IgD-negative memory B cell (primary cell): Measurements from ENCODE around the gene RETREG1. TPM values are rescaled to one million over a fixed set of nuclear protein-coding genes. Genes with fewer than 3 reads are reported as not detected.
A peak's percentile ranks its signal among the peaks of the same experiment; 100 is the strongest.
"Not testable (repeated sequence)": the region's sequence is repeated elsewhere in the genome, so short reads cannot be mapped to it uniquely, and the experiment has no call there.

ENCODE experiments used
- H3K27ac Mint-ChIP-seq, 3 donors: one replicate each; pipeline ENCODE4 v1.8.0; 2020 to 2022; ENCODE audit warnings: mild to moderate bottlenecking in 3 of 3, mixed read lengths in 3 of 3, moderate library complexity in 1 of 3
- H3K27me3 Mint-ChIP-seq: one replicate; pipeline ENCODE4 v1.8.0; 2021; ENCODE audit warnings: mixed read lengths
- H3K36me3 Mint-ChIP-seq: one replicate; pipeline ENCODE4 v1.8.0; 2020; ENCODE audit warnings: mild to moderate bottlenecking, mixed read lengths
- H3K4me1 Mint-ChIP-seq, 3 donors: one replicate each; pipeline ENCODE4 v1.8.0; 2020 to 2022; ENCODE audit warnings: mixed read lengths in 3 of 3, mild to moderate bottlenecking in 1 of 3
- H3K4me3 Mint-ChIP-seq, 4 donors: one replicate each; pipeline ENCODE4 v1.8.0; 2020 to 2022; ENCODE audit warnings: mild to moderate bottlenecking in 4 of 4, mixed read lengths in 4 of 4, moderate library complexity in 3 of 4
- H3K9me3 Mint-ChIP-seq, 3 donors: one replicate each; pipeline ENCODE4 v1.8.0; 2020 to 2021; ENCODE audit warnings: mixed read lengths in 3 of 3, mild to moderate bottlenecking in 1 of 3
- polyA plus RNA-seq: library from polyadenylated mRNA; unstranded; fragments of 300-500 nt; fragmentation: Illumina TruSeq; gene quantifications from one replicate; pipeline ENCODE4 v1.2.3, GENCODE V29; 2021

RETREG1 gene
- polyA plus RNA-seq, 1 donor from 2014 or later = 9.3 TPM

DNA sequence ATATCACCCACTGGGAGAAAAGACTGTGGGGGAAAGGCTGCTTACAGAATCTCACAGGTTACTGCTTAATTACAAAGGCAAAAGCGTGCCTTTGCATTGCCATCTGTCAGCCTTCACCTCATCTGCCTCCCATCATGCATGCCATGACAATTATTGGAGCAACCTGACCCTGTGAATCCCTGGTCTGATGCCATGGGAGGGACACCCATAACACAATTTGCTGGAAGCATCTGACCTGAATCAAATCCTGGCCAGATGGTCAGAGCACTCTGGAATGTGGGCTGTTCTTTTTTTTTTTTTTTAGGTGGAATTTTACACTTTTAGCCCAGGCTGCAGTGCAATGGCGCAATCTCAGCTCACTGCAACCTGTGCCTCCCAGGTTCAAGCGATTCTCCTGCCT, 11.6 kb upstream of the RETREG1 start:
- Mint-ChIP-seq H3K4me1 (peaks cover 6 to 37% (median 12%) of the 10 kb centered on the region in 3 donors), H3K4me3 (no peak overlapping the region), H3K36me3 (no peaks in the 10 kb centered on the region), H3K9me3 (no peaks in the 10 kb centered on the region), H3K27ac (no peak overlapping the region), H3K27me3 (peaks cover 4% of the 10 kb centered on the region)

DNA sequence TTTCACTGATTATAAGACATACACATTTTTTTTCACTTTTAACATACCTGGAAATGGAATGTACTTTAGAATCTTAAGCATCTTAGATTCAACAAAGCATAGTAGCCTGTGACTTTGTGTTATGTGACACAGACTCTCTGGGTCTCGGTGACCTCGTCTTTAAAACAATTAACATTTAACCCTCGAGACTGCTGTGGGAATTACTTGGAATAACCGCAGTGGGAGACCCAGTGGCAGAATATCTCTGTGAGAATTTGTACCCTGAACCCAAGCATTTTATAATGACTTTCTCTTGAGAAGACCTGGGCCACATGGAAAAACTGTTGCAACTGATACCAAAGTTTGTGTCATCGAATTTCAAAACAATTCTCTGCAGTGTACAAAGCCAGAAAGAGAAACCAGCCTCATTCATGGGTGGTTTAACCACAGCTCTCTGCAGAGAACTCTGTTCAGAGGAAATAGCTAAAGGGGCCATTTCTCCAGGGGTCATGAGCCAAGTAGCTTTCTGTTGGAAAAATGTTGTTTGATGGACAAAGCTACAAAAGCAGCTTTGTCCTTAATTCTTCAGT, 10.0 kb upstream of the RETREG1 start:
- Mint-ChIP-seq H3K4me3 (no peak overlapping the region), H3K9me3 (no peaks in the 10 kb centered on the region), H3K27me3 (peaks cover 4% of the 10 kb centered on the region), H3K36me3 (no peaks in the 10 kb centered on the region), H3K27ac (peak overlapping the region in 1 of 3 donors; percentile 25), H3K4me1 (peaks cover 6 to 40% (median 12%) of the 10 kb centered on the region in 3 donors)

DNA sequence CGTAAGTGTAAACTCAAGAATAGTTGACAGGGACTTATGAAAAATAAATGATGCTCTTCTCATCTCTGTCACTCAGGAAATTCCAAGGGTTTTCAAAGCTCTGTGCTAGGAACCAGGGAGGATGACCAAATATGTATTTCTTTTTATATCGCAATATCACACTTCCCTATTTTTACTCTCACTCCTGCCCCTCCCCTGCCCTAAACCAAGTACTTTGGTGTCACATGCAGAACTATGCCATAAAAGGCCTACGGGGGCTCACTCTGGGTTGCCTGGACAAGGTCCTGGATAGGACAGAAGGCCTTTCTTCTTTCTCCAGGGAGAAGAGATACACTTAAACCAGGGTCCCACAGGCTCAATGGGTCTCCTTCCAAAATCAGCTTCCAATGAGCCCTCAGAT, 8.3 kb upstream of the RETREG1 start:
- H3K9me3 Mint-ChIP-seq = no peaks in the 10 kb centered on the region

DNA sequence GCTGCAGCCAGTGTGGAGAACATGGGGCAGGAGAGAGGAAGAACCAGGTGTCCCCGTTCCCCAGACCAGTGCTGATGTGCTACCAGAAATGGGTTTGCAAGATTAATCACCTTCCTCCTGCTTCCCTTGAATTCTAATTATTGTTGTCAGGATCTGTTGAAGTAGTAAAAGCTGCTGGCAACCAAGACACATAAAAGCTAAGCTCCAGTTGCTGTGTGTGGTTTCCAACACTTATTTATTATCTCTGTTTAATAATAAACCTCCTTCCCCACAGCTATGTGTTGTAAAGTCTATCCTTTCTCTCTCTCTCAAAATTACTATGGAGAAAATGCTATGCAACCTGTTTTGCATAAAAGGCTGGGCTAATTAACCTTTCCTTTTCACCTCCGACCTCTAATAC, 2.3 kb upstream of the RETREG1 start:
- no peak overlapping the region for H3K27ac Mint-ChIP-seq
- no peaks in the 10 kb centered on the region for H3K36me3 Mint-ChIP-seq
- H3K4me1 Mint-ChIP-seq = peaks cover 5 to 21% (median 6%) of the 10 kb centered on the region in 3 donors
- H3K27me3 Mint-ChIP-seq = peaks cover 4% of the 10 kb centered on the region
- H3K9me3 Mint-ChIP-seq = no peaks in the 10 kb centered on the region
- H3K4me3 Mint-ChIP-seq = no peak overlapping the region

More for the DNA sequence above, 8.3 kb upstream of the RETREG1 start:
- H3K27ac Mint-ChIP-seq = no peak overlapping the region
- no peaks in the 10 kb centered on the region for H3K36me3 Mint-ChIP-seq
- H3K27me3 Mint-ChIP-seq = peaks cover 4% of the 10 kb centered on the region
- no peak overlapping the region for H3K4me3 Mint-ChIP-seq
- peaks cover 6 to 34% (median 12%) of the 10 kb centered on the region in 3 donors for H3K4me1 Mint-ChIP-seq

DNA sequence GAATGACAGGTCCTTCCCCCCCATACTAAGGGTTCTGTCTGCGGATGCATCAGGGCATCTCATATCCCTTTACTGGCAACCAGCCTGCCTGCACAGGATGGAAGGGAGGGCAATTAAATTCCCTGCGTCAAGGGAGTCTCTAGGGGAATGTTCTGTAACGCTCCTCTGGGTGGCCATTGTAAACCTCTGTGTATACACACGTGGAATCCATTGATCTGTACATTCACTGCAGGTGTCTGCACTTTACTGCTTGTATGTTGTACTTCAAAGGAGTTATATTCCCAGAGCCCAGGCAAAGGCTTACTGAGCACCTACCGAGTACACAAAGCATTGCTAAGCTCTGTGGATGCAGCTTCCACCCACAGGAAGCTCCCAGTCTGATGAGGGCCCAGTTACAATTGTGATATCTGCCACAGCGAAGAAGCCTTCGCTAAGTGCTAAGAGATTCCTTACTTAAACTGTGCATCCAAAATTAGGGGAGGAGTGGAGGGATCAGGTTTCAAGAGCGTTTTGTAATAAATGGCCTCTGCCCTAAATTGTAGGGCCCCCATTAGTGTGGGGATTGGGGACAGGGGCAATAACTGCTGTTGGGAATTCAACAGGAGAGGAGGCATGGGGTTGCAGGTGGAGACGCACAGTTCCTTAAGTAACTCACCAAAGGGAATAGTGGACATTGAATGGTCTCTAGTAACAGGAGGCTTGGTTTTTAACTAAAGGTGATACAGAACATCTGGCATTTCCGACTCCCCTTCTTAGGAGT, 1.5 kb upstream of the RETREG1 start:
- H3K36me3 Mint-ChIP-seq = no peaks in the 10 kb centered on the region
- H3K4me3 Mint-ChIP-seq = no peak overlapping the region
- no peak overlapping the region for H3K27ac Mint-ChIP-seq
- H3K9me3 Mint-ChIP-seq = no peaks in the 10 kb centered on the region
- H3K4me1 Mint-ChIP-seq = peaks cover 5 to 22% (median 6%) of the 10 kb centered on the region in 3 donors
- H3K27me3 Mint-ChIP-seq = peaks cover 4% of the 10 kb centered on the region

DNA sequence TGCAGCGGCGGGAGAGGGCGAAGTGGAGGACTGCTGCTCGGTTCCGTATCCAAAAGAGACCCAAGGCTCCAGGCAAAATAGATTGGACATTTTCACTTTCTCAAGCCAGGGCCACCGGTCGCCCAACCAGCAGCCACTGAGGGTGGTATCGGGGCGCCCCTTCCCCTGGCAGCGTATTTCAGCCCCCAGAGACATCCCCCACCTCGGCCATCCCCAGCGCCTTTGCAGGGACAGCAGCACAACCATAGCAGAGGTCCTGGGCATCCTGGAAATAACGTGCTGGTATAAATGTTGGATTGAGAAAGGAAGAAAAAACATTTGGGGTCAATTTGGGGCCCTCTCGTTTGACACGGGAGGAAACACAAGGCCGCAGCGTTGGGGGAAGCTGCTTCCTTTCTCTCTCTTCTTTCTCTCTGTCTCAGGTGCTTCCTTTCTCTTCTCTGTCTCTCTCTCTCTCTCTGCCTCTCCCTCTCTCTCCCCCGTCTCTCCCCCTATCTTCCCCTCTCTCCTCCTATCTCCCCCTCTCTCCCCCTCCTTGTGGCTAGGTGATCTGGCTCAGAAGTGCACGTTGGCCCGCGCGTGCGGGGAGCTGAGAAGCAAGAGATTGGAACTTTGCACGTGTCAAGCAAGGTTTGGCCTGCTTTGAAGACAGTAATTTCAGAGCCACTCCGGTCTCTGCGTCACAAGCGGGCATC, 624 bp upstream of the RETREG1 start:
- no peak overlapping the region for H3K4me3 Mint-ChIP-seq
- no peak overlapping the region for H3K27ac Mint-ChIP-seq
- no peaks in the 10 kb centered on the region for H3K36me3 Mint-ChIP-seq
- H3K4me1 Mint-ChIP-seq = peaks cover 5 to 19% (median 7%) of the 10 kb centered on the region in 3 donors
- H3K27me3 Mint-ChIP-seq = peaks cover 4% of the 10 kb centered on the region
- H3K9me3 Mint-ChIP-seq = no peaks in the 10 kb centered on the region

DNA sequence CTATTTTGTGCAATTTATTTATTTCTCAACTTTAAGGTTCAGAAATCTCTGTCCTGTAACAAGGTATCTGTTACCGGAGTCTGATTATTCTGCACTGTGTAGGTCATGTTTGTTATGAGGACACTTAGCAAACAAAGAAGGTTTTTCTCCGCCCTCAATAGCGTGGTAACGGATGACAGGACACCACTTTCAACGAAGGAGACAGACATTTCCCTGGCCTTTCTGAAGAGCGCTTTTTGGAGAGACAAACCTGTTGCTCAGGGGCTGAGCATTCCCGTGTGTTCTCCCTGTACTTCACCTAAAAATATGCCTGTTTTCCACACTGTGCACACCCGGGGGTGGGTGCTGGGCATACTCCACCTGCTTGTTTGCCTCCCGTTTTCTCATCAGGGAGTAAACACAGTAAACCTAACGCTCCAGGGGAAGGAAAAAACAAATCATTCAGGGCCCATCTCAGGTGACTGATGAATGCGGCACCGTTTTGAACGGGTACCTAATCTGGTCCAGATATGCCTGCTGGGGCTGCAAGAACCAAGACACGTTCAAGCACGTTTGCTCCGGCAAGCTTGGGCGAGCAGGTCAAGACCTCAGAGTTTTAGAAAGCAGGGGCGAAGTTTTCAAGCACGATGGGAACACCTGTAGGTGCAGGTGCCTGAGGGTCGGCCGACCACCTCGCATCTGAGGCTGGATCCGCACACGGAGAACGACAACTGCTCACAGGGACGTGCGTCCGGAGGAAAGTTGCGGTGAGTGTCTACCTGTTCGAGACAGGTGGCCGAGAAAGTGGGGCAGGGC, 859 bp downstream of the RETREG1 start:
- peaks cover 5 to 28% (median 7%) of the 10 kb centered on the region in 3 donors for H3K4me1 Mint-ChIP-seq
- peak overlapping the region; percentile 87 to 96 (median 92) for H3K4me3 Mint-ChIP-seq
- peaks cover 4% of the 10 kb centered on the region for H3K27me3 Mint-ChIP-seq
- no peaks in the 10 kb centered on the region for H3K36me3 Mint-ChIP-seq
- H3K27ac Mint-ChIP-seq = peak overlapping the region in 1 of 3 donors; percentile 86
- peaks cover 0 to 1% (median 0%) of the 10 kb centered on the region in 3 donors for H3K9me3 Mint-ChIP-seq

DNA sequence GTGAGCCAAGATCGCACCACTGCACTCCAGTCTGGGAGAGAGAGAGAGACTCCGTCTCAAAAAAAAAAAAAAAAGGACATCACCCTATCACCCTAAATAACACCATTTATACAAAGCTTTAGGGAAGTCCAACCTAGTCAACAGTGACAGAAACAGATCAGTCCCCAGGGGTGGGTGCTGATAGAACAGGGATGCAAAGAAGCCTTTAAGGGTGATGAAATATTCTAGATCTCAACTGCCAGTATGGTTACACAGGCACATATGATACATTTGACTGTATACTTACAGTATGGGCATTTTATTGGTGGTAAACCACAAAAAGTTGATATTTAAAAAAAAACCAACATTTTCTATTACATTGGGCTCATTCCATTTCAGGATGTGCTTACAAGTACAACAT, 4.8 kb downstream of the RETREG1 start:
- peaks cover 5 to 36% (median 12%) of the 10 kb centered on the region in 3 donors for H3K4me1 Mint-ChIP-seq
- peaks cover 4% of the 10 kb centered on the region for H3K27me3 Mint-ChIP-seq
- H3K4me3 Mint-ChIP-seq = no peak overlapping the region
- peaks cover 4% of the 10 kb centered on the region for H3K36me3 Mint-ChIP-seq
- peaks cover 0 to 6% (median 0%) of the 10 kb centered on the region in 3 donors for H3K9me3 Mint-ChIP-seq
- no peak overlapping the region for H3K27ac Mint-ChIP-seq

DNA sequence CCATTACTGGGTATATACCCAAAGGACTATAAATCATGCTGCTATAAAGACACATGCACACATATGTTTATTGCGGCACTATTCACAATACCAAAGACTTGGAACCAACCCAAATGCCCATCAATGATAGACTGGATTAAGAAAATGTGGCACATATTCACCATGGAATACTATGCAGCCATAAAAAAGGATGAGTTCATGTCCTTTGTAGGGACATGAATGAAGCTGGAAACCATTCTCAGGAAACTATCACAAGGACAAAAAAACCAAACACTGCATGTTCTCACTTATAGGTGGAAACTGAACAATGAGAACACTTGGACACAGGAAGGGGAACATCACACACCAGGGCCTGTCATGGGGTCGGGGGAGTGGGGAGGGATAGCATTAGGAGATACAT, 5.9 kb downstream of the RETREG1 start:
- H3K27ac Mint-ChIP-seq, H3K27me3 Mint-ChIP-seq, H3K36me3 Mint-ChIP-seq, H3K4me3 Mint-ChIP-seq: not testable (repeated sequence)
- Mint-ChIP-seq H3K9me3 (peaks cover 0 to 10% (median 0%) of the 10 kb centered on the region in 3 donors), H3K4me1 (peaks cover 5 to 32% (median 9%) of the 10 kb centered on the region in 3 donors)

DNA sequence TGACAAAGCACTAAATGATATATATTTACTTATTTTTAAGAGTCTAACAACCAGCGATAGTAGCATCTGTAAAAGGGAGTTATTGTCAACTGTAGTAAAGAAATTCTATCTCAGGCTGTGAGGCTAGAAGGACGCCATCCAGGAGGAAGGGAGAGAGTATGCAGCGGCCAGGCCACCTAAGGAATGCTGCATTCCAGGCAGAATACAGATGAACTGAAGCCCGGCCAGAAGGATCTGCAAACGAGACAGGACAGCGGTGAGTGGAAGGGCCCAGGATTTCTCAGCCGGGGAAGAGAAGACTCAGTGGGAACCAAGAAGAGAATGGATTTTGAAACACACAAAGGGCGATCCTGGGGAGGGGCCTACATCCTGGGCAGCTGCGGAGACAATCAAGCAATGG, 7.4 kb downstream of the RETREG1 start:
- Mint-ChIP-seq H3K27ac (no peak overlapping the region), H3K4me1 (peaks cover under 1 to 28% (median 6%) of the 10 kb centered on the region in 3 donors), H3K4me3 (no peak overlapping the region), H3K36me3 (peaks cover 7% of the 10 kb centered on the region), H3K27me3 (no peaks in the 10 kb centered on the region), H3K9me3 (peaks cover 0 to 10% (median 0%) of the 10 kb centered on the region in 3 donors)

DNA sequence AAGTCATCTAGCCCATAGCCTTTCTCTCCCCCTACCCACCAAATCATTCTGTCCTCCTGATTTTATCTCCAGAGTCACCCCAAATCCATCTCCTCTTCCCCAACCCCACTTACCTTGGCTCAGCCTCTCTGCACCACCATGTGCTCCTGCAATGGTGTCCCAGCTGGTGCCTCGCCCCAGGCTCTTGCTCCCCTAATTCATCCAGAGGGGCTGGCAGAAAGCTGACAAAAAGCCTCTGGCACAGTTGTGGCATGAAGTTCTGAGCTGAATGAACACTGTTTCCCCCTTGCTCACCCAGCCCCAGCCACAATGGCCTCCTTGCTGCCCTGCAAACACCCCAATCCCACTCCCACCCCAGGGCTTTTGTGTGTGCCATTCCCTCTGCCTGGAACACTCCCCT, 10.2 kb downstream of the RETREG1 start:
- H3K27me3 Mint-ChIP-seq = no peaks in the 10 kb centered on the region
- no peak overlapping the region for H3K4me3 Mint-ChIP-seq
- peaks cover 9% of the 10 kb centered on the region for H3K36me3 Mint-ChIP-seq
- H3K27ac Mint-ChIP-seq = no peak overlapping the region
- peaks cover 3 to 30% (median 7%) of the 10 kb centered on the region in 3 donors for H3K4me1 Mint-ChIP-seq
- H3K9me3 Mint-ChIP-seq = peaks cover 0 to 12% (median 0%) of the 10 kb centered on the region in 3 donors

DNA sequence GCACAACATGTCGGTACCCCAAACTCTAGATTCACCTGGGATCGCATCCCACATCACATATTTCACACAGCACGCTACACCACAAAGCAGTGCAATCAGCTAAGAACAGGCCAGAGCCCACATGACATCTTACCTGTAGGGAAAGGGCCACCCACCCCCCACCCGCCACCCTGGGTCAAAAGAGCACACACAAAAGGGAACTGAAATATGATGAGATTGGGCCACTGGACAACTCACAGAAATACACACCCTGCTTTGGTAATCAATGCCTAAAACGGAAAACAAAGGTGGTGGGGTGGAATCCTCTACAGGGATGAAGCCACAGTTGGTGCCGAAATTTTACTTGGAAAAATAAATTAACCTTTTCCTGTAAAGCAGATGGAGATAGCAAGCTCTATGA, 13.1 kb downstream of the RETREG1 start:
- Mint-ChIP-seq H3K27ac (peak overlapping the region in 2 of 3 donors; percentile 44 to 48), H3K4me3 (no peak overlapping the region), H3K36me3 (peaks cover 8% of the 10 kb centered on the region), H3K27me3 (no peaks in the 10 kb centered on the region), H3K9me3 (peaks cover 0 to 8% (median 0%) of the 10 kb centered on the region in 3 donors), H3K4me1 (peaks cover 3 to 23% (median 7%) of the 10 kb centered on the region in 3 donors)

DNA sequence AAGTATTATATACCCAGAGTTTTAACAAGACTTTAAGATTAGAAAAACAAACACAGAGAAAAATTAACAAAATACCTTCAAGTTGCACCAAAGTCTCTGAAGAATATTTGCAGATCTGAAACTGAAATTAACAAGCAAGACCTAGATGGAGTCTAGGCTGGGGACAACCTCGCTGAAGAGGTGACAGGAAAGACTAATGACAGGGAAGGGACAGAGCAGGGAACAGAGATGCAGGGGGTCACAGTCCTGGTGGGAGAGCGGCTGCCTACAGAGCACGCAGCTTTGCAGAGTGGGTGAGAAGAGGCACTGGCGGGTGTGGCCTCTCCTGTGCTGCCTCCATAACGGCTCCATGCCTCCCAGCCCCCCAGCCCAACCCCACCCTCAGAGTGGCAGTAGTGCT, 13.5 kb downstream of the RETREG1 start:
- Mint-ChIP-seq H3K9me3 (peaks cover 0 to 8% (median 0%) of the 10 kb centered on the region in 3 donors), H3K4me3 (no peak overlapping the region), H3K27me3 (no peaks in the 10 kb centered on the region), H3K36me3 (peaks cover 8% of the 10 kb centered on the region), H3K27ac (peak overlapping the region in 1 of 3 donors; percentile 44), H3K4me1 (peaks cover 3 to 22% (median 7%) of the 10 kb centered on the region in 3 donors)

DNA sequence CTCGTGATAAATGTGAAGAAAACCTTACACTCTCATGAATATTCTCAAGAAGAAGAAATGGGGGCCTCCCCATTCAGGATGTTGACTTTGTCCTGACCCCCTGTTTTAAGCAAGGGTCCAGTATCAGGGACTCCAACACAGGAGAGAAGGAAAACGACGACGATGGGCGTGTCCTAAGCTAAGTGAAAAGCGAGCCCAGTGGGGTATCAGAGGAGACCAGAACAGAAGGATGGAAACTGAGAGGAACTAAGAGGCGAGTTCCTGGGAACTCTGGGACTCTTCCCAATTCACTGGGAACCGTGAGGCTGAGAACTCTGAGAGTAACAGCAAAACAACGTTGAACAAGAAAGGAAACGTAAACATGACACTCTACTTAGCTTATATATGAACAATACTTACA, 14.6 kb downstream of the RETREG1 start:
- Mint-ChIP-seq H3K4me1 (peaks cover 3 to 21% (median 7%) of the 10 kb centered on the region in 3 donors), H3K4me3 (no peak overlapping the region), H3K36me3 (peaks cover 8% of the 10 kb centered on the region), H3K27me3 (no peaks in the 10 kb centered on the region), H3K9me3 (peaks cover 0 to 8% (median 0%) of the 10 kb centered on the region in 3 donors), H3K27ac (no peak overlapping the region)
